Activated CD8-positive, alpha-beta memory T cell treated with anti-CD3 and anti-CD28 coated beads for 48 hours (primary cell): ENCODE measurements around the gene RAB4B.
A peak's percentile ranks its signal among the peaks of the same experiment; 100 is the strongest.
"Not testable (repeated sequence)": the region's sequence is repeated elsewhere in the genome, so short reads cannot be mapped to it uniquely, and the experiment has no call there.

Experiments
- DNase-seq, 3 experiments: peaks; one replicate each; pipeline ENCODE4 v3.0.0-alpha.2; 2020; ENCODE audit warnings: low read depth in 2 of 3, low spot score in 2 of 3

The RAB4B gene

DNA sequence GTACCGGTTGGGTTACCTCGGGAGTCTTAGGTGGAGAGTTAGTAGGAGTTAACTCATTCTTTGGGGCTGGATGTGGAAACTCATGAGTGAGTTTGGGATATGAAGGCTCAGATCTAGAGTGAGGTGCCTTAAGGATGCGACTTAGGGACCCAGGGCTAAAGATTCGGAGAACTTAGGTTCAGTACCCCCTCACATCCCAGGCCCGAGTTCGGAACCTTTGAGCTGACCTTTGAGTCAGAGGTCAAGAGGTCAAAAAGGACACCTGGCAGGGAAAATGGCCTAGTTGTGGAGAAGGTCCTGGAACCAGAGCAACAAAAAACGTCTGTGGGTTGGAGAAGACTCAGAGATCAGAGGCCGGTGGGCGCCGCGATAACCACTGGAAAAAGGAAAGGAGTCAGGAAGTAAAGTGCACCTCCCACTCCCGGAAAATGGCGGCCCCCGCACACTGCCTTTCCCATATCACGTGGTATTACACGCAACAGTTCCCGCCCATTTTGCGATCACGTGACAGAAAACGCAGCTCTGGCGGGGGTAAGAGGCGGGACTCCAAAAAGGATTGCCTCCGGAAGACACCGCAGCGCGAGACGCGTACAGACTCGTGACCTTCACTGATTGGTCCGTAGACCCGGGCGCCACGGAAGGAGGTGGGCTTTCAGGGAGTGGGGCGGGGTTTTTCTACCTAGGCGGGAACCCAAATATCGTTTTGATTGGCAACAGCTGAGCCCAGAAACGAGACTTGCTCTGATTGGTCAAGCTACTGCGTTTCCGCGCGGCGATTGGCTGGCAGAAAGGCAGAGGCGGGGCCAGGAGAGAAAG lies 27.8 kb upstream of the RAB4B start, which contains the start of gene ACTMAP:
Gene ACTMAP, minus strand, starts transcription at position 420 of the 816 bp plus-strand sequence. CDS start 674 bp downstream, outside the sequence.
- peak; percentile 97 for DNase-seq

- peak; percentile 88 to 94 (median 88) for DNase-seq
Observed at GRCh38 chr19:40750874-40751537, 27.0 kb upstream of the RAB4B start, which contains the start of gene SNRPA. TSS of gene SNRPA (plus strand) at chr19:40751203. CDS start at chr19:40751409, 206 bp downstream.

GRCh38 chr19:40752257-40752781 lies 25.7 kb upstream of the RAB4B start:
- no peak for DNase-seq

GRCh38 chr19:40754611-40755247 lies 23.3 kb upstream of the RAB4B start:
- DNase-seq: no peak

DNA sequence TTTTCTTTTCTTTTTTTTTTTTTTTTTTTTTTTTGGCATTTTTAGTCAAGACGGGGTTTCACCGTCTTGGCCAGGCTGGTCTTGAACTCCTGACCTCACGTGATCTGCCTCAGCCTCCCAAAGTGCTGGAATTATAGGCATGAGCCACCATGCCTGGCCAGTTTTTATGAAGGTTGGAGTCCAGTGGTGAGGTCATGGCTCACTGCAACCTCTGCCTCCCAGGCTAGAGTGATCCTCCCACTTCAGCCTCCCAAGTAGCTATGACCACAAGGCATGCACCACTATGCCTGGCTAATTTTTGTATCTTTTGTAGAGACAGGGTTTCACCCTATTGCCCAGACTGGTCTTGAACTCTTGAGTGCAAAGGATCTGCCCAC lies 22.8 kb upstream of the RAB4B start:
- no peak for DNase-seq

DNA sequence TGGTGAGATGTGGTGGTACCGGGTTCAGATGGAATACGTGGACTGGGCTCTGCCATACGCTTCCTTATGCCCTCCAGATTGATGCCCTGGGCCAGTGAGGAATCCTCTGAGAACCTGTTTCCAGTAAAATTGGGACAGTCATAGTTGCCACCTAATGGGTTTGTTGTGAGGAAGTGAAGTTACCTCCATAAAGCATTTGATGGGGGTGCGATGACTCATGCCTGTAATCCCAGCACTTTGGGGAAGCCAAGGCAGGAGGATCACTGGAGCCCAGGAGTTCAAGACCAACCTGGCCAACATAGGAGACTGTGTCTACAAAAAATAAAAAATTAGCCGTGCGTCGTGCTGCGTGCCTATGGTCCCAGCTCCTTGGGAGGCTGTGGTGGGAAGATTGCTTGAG lies 22.3 kb upstream of the RAB4B start:
- DNase-seq: no peak

DNA sequence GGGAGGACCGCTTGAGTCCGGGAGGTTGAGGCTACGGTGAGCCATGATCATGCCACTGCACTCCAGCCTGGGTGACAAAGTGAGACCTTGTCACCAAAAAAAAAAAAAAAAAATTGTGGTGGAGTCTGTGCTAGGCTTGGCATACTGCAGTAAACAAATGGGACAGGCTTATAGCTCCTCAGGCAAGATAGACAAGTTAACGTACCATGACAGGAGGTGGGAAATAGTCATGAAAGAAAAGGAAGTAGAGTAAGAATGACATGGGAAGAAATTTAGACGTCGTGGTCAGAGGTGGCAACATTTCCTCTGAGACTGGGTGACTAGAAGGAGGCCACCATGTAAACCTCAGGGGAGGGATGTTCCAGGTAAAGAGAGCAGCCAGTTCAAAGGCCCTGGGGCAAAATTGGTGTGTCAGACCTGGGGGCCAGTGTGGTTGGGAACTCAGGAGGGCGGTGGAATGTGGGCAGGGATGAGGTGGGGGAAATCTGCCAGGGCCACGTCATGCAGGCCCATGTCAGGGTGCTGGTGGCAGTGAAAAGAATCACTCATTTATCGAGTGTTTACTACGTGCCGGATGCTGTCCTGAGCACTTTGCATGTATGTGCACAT lies 21.4 kb upstream of the RAB4B start:
- DNase-seq: no peak

DNA sequence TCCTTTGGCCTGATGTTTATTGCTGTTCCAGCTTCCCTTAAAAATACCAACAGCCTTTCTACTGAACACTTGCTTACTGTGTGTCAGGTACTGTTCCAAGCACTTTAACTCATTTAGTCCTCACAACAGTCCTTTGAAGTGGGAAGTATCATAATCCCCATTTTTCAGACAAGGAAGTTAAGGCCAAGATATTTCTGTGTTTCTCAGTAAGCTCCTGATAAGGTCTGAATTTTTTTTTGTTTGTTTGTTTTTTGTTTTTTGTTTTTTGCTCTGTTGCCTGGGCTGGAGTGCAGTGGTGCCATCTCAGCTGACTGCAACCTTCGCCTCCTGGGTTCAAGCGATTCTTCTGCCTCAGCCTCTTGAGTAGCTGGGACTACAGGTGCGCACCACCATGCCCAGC lies 19.6 kb upstream of the RAB4B start:
- no peak for DNase-seq

- no peak for DNase-seq
Observed at GRCh38 chr19:40759352-40759751, 18.7 kb upstream of the RAB4B start.

GRCh38 chr19:40762754-40763470 lies 15.1 kb upstream of the RAB4B start:
- DNase-seq: no peak

GRCh38 chr19:40763526-40763925 lies 14.5 kb upstream of the RAB4B start:
- no peak for DNase-seq

GRCh38 chr19:40763963-40764362 lies 14.1 kb upstream of the RAB4B start:
- no peak for DNase-seq

- not testable (repeated sequence) for DNase-seq
Observed at GRCh38 chr19:40766385-40766784, 11.7 kb upstream of the RAB4B start.

DNA sequence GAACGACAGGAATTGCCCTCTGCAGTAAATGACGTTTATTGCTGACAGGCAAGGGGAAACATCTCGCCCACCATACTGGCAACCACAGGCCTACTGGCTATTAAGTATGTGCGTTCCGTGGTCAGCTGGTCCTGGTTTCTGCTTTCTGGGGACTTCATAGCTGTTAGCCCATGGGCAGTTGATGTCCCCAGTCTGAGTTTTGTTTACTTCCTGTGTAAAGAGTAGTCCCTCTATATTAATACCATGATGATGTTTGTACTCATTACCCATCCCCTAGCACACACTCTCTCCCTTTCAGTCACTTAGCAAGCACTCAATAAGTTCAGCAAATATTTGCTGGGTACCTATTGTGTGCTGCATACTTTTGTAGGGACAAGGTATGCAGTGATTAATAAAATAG lies 9.2 kb upstream of the RAB4B start:
- DNase-seq: no peak

- DNase-seq: not testable (repeated sequence)
Observed at GRCh38 chr19:40771101-40771862, 6.8 kb upstream of the RAB4B start.

GRCh38 chr19:40774916-40775631 lies 3.0 kb upstream of the RAB4B start, which contains the start of gene MIA:
TSS of gene MIA (plus strand) at chr19:40775521. CDS start at chr19:40775543, 22 bp downstream.
- DNase-seq: no peak

- no peak for DNase-seq
Observed at GRCh38 chr19:40775632-40776022, 2.4 kb upstream of the RAB4B start.

DNA sequence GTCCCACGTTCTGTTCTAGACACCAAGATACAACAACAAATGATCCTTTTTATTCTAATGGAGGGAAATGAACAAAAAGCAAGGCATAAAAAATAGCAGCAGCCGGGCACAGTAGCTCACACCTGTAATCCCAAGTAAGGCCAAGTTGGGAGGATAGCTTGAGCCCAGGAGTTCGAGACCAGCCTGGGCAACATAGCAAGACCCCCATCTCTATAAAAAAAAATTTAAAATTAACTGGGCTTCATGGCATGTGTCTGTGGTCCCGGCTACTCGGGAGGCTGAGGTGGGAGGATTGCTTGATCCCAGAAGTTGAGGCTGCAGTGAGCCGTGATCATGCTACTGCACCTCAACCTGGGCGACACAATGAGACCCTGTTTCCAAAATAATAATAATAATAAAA lies 1.7 kb upstream of the RAB4B start:
- no peak for DNase-seq
